Measurements from ENCODE around the gene STPG4.

GRCh38 chr2:47177043-47177565 is 22.0 kb upstream of the STPG4 start:
- TF ChIP-seq POLR2A (IDR thresholded peaks at IDR 0.05): no peak
- no peak for TF ChIP-seq CTCF (IDR thresholded peaks at IDR 0.05)
- TF ChIP-seq EP300 (IDR thresholded peaks at IDR 0.05): no peak

Measured in sigmoid colon (tissue), 4 donors.